ENCODE measurements around the gene PARP4.

DNA sequence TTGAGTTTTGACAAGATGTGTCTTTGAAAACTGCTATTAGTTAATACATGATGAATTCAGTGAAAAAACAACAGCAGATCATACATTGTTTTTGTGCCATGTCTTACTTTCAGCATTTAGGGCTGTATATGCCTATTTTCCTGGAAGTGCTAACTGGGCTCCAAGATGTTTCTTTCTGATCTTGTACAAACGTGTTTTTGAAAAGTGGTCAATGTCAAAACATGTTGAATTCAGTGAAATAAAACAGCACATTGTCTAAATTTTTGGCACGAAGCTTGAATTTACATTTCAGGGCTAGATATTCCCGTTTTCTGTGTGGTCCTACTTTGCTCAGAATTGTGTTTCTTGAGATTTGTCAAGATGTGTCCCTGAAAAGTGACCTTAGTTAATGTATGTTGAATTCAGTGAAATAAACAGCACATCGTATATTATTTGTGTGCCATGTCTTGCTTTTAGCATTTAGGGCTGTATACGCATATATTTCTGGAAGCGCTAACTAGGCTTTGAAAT is 14.7 kb upstream of the PARP4 start:
- TF ChIP-seq, protein P1, sequence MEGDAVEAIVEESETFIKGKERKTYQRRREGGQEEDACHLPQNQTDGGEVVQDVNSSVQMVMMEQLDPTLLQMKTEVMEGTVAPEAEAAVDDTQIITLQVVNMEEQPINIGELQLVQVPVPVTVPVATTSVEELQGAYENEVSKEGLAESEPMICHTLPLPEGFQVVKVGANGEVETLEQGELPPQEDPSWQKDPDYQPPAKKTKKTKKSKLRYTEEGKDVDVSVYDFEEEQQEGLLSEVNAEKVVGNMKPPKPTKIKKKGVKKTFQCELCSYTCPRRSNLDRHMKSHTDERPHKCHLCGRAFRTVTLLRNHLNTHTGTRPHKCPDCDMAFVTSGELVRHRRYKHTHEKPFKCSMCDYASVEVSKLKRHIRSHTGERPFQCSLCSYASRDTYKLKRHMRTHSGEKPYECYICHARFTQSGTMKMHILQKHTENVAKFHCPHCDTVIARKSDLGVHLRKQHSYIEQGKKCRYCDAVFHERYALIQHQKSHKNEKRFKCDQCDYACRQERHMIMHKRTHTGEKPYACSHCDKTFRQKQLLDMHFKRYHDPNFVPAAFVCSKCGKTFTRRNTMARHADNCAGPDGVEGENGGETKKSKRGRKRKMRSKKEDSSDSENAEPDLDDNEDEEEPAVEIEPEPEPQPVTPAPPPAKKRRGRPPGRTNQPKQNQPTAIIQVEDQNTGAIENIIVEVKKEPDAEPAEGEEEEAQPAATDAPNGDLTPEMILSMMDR (IDR thresholded peaks at IDR 0.05; ENCODE audit: low read depth, low read length): no peak
- no peak for TF ChIP-seq POLR2A (IDR thresholded peaks at IDR 0.05; ENCODE audit: extremely low read depth, insufficient read length)
- TF ChIP-seq, protein P2, sequence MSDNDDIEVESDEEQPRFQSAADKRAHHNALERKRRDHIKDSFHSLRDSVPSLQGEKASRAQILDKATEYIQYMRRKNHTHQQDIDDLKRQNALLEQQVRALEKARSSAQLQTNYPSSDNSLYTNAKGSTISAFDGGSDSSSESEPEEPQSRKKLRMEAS (IDR thresholded peaks at IDR 0.05; ENCODE audit: low read depth, low read length): no peak
